ENCODE measurements around the gene GABRA5. TPM values are rescaled to one million over a fixed set of nuclear protein-coding genes. Genes with fewer than 3 reads are reported as not detected.

Gene GABRA5
- total RNA-seq, 4 donors from 2014 or later = not detected

GRCh38 chr15:26882112-26882511 is 15.2 kb downstream of the GABRA5 start:
- intact Hi-C loops (cut with DNase I; ENCODE audit: low total_unique reads) = no loop called here
- no peak overlapping the region for H3K4me3 ChIP-seq (ENCODE audit: low read depth, poor library complexity, severe bottlenecking)
- TF ChIP-seq, protein P1, sequence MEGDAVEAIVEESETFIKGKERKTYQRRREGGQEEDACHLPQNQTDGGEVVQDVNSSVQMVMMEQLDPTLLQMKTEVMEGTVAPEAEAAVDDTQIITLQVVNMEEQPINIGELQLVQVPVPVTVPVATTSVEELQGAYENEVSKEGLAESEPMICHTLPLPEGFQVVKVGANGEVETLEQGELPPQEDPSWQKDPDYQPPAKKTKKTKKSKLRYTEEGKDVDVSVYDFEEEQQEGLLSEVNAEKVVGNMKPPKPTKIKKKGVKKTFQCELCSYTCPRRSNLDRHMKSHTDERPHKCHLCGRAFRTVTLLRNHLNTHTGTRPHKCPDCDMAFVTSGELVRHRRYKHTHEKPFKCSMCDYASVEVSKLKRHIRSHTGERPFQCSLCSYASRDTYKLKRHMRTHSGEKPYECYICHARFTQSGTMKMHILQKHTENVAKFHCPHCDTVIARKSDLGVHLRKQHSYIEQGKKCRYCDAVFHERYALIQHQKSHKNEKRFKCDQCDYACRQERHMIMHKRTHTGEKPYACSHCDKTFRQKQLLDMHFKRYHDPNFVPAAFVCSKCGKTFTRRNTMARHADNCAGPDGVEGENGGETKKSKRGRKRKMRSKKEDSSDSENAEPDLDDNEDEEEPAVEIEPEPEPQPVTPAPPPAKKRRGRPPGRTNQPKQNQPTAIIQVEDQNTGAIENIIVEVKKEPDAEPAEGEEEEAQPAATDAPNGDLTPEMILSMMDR (IDR thresholded peaks at IDR 0.05) = no peak
- no peak for TF ChIP-seq POLR2A (IDR thresholded peaks at IDR 0.05)
- WGBS, 2 donors = 87 to 91% methylated on average over 9 of the region's 9 CpGs
- peak in 1 of 2 donors; percentile 60 for DNase-seq (ENCODE audit: low spot score in 2 of 2)

- intact Hi-C loops (cut with DNase I; ENCODE audit: low total_unique reads) = no loop called here
- WGBS, 2 donors = 88 to 89% methylated on average over 32 to 35 of the region's 35 CpGs
- DNase-seq (ENCODE audit: low spot score in 2 of 2) = peak in 1 of 2 donors; percentile 82
- no peak overlapping the region for H3K4me3 ChIP-seq (ENCODE audit: low read depth, poor library complexity, severe bottlenecking)
- TF ChIP-seq POLR2A (IDR thresholded peaks at IDR 0.05) = no peak
- TF ChIP-seq, protein P1 (IDR thresholded peaks at IDR 0.05) = no peak
Measured at GRCh38 chr15:26882616-26883365, 15.9 kb downstream of the GABRA5 start.

DNA sequence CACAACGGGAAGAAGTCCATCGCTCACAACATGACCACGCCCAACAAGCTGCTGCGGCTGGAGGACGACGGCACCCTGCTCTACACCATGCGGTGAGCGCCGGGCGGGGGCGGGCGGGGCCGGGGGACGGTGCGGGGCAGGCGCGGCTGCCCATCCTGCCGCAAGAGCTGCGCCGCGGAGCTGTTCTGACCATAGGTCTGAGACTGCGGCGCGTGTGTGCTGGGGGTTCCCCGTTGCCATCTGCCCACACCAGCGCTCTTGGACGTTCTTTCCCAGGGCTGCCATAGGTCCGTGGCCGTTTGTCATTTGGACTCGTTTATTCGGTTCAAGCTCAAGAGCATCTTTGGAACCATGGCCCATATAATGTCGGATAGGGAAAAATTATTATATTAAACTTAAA is 16.6 kb downstream of the GABRA5 start:
- DNase-seq (ENCODE audit: low spot score in 2 of 2) = peak in 1 of 2 donors; percentile 59
- TF ChIP-seq, protein P1 (IDR thresholded peaks at IDR 0.05) = no peak
- TF ChIP-seq POLR2A (IDR thresholded peaks at IDR 0.05) = no peak
- no peak overlapping the region for H3K4me3 ChIP-seq (ENCODE audit: low read depth, poor library complexity, severe bottlenecking)
- intact Hi-C loops (cut with DNase I; ENCODE audit: low total_unique reads) = no loop called here
- 94 to 95% methylated on average over 32 of the region's 32 CpGs for WGBS, 2 donors

GRCh38 chr15:26886566-26886965 is 19.7 kb downstream of the GABRA5 start:
- H3K4me3 ChIP-seq (ENCODE audit: low read depth, poor library complexity, severe bottlenecking) = no peak overlapping the region
- 57 to 62% methylated on average over 4 of the region's 4 CpGs for WGBS, 2 donors
- no peak for DNase-seq (ENCODE audit: low spot score in 2 of 2)
- TF ChIP-seq POLR2A (IDR thresholded peaks at IDR 0.05) = no peak
- TF ChIP-seq, protein P1 (IDR thresholded peaks at IDR 0.05) = no peak
- intact Hi-C loops (cut with DNase I; ENCODE audit: low total_unique reads) = no loop called here

DNA sequence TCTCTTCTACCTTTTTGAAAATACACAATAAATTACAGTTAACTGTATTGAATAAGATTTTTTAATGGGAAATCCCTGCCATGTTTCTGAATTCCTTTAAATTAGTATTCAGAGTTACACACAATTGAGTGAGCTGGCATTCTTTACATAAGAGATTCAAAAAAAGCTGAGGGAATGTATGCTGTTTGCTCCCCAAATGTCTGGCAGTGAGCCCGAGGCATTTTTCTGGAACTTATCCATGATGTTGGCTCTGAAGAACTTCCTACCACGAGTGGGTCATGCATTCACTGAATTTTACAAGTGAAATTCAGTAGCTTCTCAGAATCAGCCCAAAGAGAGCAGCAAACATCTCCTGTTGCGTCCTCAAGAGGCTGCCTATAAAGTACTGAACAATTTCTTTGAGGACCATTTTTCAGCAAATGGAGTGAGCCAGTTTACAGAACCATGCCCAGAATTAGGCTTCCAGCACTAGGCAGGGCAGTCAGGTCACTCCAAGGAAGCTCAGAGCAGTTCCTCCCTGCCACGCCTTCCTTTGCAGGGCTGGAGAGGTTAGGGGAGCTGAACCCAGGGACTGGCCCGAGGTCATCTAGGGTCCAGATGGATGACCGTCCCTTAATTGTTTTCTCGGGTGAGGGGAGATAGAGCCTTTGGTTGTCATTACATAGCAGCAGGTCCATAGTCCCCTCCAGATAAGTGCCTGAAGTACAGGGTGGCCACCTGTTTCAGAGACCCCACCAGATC is 21.2 kb downstream of the GABRA5 start:
- intact Hi-C loops (cut with DNase I; ENCODE audit: low total_unique reads) = no loop called here
- TF ChIP-seq, protein P1 (IDR thresholded peaks at IDR 0.05) = no peak
- TF ChIP-seq POLR2A (IDR thresholded peaks at IDR 0.05) = no peak

More for the DNA sequence above, 21.2 kb downstream of the GABRA5 start:
- peak in 1 of 2 donors; percentile 63 for DNase-seq (ENCODE audit: low spot score in 2 of 2)
- no peak overlapping the region for H3K4me3 ChIP-seq (ENCODE audit: low read depth, poor library complexity, severe bottlenecking)
- WGBS, 2 donors = 44 to 52% methylated on average over 7 of the region's 7 CpGs
